Natural killer cell (primary cell): ENCODE measurements around the gene JOSD2. TPM values are rescaled to one million over a fixed set of nuclear protein-coding genes. Genes with fewer than 3 reads are reported as not detected.

ENCODE experiments used
- ATAC-seq, 3 donors: fragments of 150-1000 bp in 2 of 3; fragments of 200-7000 bp in 1 of 3; cut with Tn5 transposase; 1 replicate in 1 of 3; 2 replicates in 2 of 3; pipeline ENCODE4 v1.10.0; 2021; ENCODE audit warnings: mild to moderate bottlenecking in 2 of 3, moderate library complexity in 2 of 3
- DNase-seq, 2 donors: peaks; one replicate each; pipeline versions ENCODE4 v3.0.0 to v3.0.0-alpha.2; 2013 to 2021; ENCODE audit warnings: mixed read lengths in 1 of 2
- H3K27ac ChIP-seq: one replicate; pipeline ENCODE4 v1.5.1; 2013; ENCODE audit warnings: mild to moderate bottlenecking, low read length
- H3K27me3 ChIP-seq: one replicate; pipeline ENCODE4 v1.6.1; 2013; ENCODE audit warnings: low read length; ENCODE audit not compliant: control insufficient read depth, insufficient read depth
- H3K36me3 ChIP-seq: one replicate; pipeline ENCODE4 v1.6.1; 2013; ENCODE audit warnings: low read length; ENCODE audit not compliant: control insufficient read depth, insufficient read depth
- H3K4me1 ChIP-seq: one replicate; pipeline ENCODE4 v1.6.1; 2013; ENCODE audit warnings: low read length; ENCODE audit not compliant: control insufficient read depth, insufficient read depth
- H3K4me3 ChIP-seq: one replicate; pipeline ENCODE4 v1.5.1; 2013; ENCODE audit warnings: low read length
- H3K9me3 ChIP-seq: one replicate; pipeline ENCODE4 v1.6.1; 2013; ENCODE audit warnings: low read length; ENCODE audit not compliant: control insufficient read depth, insufficient read depth
- H3K27ac Mint-ChIP-seq, 2 donors: one replicate each; pipeline ENCODE4 v1.8.0; 2022; ENCODE audit warnings: mild to moderate bottlenecking in 2 of 2, mixed read lengths in 2 of 2, moderate library complexity in 1 of 2
- H3K27me3 Mint-ChIP-seq, 2 donors: one replicate each; pipeline ENCODE4 v1.8.0; 2022; ENCODE audit warnings: low read depth in 2 of 2, mixed read lengths in 2 of 2
- H3K36me3 Mint-ChIP-seq: one replicate; pipeline ENCODE4 v1.8.0; 2022; ENCODE audit warnings: mixed read lengths
- H3K4me1 Mint-ChIP-seq, 2 donors: one replicate each; pipeline ENCODE4 v1.8.0; 2022; ENCODE audit warnings: mixed read lengths in 2 of 2
- H3K4me3 Mint-ChIP-seq: one replicate; pipeline ENCODE4 v1.8.0; 2022; ENCODE audit warnings: mild to moderate bottlenecking, moderate library complexity, mixed read lengths
- H3K9me3 Mint-ChIP-seq, 2 donors: one replicate each; pipeline ENCODE4 v1.8.0; 2022; ENCODE audit warnings: mixed read lengths in 2 of 2
- WGBS: methylation state at CpG from one replicate; pipeline ENCODE4 v1.1.7; 2013; ENCODE audit warnings: missing lambda C conversion rate; ENCODE audit not compliant: insufficient coverage; 5-methylcytosine and 5-hydroxymethylcytosine counted together
- intact Hi-C: fragments of 100-400 bp; cut with micrococcal nuclease; formaldehyde crosslinking; loops from one replicate; pipeline ENCODE4 v1.14.2; 2022
- total RNA-seq, 4 donors: library from RNA; stranded (reverse); fragments of 120-200 nt in 1 of 4; gene quantifications; one replicate each; pipeline versions ENCODE4 v1.2.3 to v1.2.4, GENCODE V29; 2013 to 2022
- TF ChIP-seq, protein P1 (sequence below): fragments of 200-600 bp; IDR thresholded peaks from one replicate; pipeline ENCODE4 v1.8.0; 2022; ENCODE audit warnings: antibody characterized with exemption

JOSD2 gene
- total RNA-seq, 3 donors from 2014 or later (not counting 1 experiment from before 2014, with no cell fraction given): 18.8 to 22.0 (median 20.3) TPM

- WGBS: 86% methylated on average over 11 of the region's 11 CpGs
- intact Hi-C loops: no loop called here
- TF ChIP-seq, protein P1, sequence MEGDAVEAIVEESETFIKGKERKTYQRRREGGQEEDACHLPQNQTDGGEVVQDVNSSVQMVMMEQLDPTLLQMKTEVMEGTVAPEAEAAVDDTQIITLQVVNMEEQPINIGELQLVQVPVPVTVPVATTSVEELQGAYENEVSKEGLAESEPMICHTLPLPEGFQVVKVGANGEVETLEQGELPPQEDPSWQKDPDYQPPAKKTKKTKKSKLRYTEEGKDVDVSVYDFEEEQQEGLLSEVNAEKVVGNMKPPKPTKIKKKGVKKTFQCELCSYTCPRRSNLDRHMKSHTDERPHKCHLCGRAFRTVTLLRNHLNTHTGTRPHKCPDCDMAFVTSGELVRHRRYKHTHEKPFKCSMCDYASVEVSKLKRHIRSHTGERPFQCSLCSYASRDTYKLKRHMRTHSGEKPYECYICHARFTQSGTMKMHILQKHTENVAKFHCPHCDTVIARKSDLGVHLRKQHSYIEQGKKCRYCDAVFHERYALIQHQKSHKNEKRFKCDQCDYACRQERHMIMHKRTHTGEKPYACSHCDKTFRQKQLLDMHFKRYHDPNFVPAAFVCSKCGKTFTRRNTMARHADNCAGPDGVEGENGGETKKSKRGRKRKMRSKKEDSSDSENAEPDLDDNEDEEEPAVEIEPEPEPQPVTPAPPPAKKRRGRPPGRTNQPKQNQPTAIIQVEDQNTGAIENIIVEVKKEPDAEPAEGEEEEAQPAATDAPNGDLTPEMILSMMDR: no peak
These were observed 44.3 kb downstream of the JOSD2 start for GRCh38 chr19:50466706-50467039.

GRCh38 chr19:50465986-50466705 is 44.8 kb downstream of the JOSD2 start:
- Mint-ChIP-seq H3K4me3 (no peak overlapping the region), H3K36me3 (no peaks in the 10 kb centered on the region), H3K27me3 (peaks cover 0 to 15% of the 10 kb centered on the region in 2 donors), H3K9me3 (no peaks in the 10 kb centered on the region), H3K4me1 (peaks cover 0 to 4% of the 10 kb centered on the region in 2 donors), H3K27ac (no peak overlapping the region)
- H3K27me3 ChIP-seq: no peaks in the 10 kb centered on the region
- 71% methylated on average over 29 of the region's 29 CpGs for WGBS
- no peaks in the 10 kb centered on the region for H3K36me3 ChIP-seq
- no peak for ATAC-seq
- intact Hi-C loops: no loop called here
- H3K4me1 ChIP-seq: peaks cover 2% of the 10 kb centered on the region
- TF ChIP-seq, protein P1: no peak
- no peak for DNase-seq
- no peak overlapping the region for H3K27ac ChIP-seq
- H3K9me3 ChIP-seq: no peaks in the 10 kb centered on the region
- H3K4me3 ChIP-seq: no peak overlapping the region

More at GRCh38 chr19:50466706-50467039, 44.3 kb downstream of the JOSD2 start:
- H3K9me3 ChIP-seq: no peaks in the 10 kb centered on the region
- Mint-ChIP-seq H3K4me1 (no peaks in the 10 kb centered on the region), H3K36me3 (no peaks in the 10 kb centered on the region), H3K9me3 (no peaks in the 10 kb centered on the region), H3K27ac (no peak overlapping the region), H3K27me3 (peaks cover 0 to 12% of the 10 kb centered on the region in 2 donors), H3K4me3 (no peak overlapping the region)
- H3K36me3 ChIP-seq: no peaks in the 10 kb centered on the region
- no peak overlapping the region for H3K4me3 ChIP-seq
- no peaks in the 10 kb centered on the region for H3K4me1 ChIP-seq
- H3K27ac ChIP-seq: no peak overlapping the region
- no peak for DNase-seq
- no peak for ATAC-seq
- H3K27me3 ChIP-seq: no peaks in the 10 kb centered on the region

- H3K27ac ChIP-seq: no peak overlapping the region
- peaks cover 0 to 19% of the 10 kb centered on the region in 2 donors for H3K27me3 Mint-ChIP-seq
- peaks cover 8% of the 10 kb centered on the region for H3K4me1 ChIP-seq
- TF ChIP-seq, protein P1: no peak
- peaks cover 0 to 6% of the 10 kb centered on the region in 2 donors for H3K4me1 Mint-ChIP-seq
- 92% methylated on average over 13 of the region's 13 CpGs for WGBS
- H3K36me3 ChIP-seq: no peaks in the 10 kb centered on the region
- no peak overlapping the region for H3K4me3 ChIP-seq
- no peak overlapping the region for H3K27ac Mint-ChIP-seq
- no peaks in the 10 kb centered on the region for H3K9me3 Mint-ChIP-seq
- H3K4me3 Mint-ChIP-seq: no peak overlapping the region
- H3K36me3 Mint-ChIP-seq: no peaks in the 10 kb centered on the region
- no peaks in the 10 kb centered on the region for H3K27me3 ChIP-seq
- DNase-seq (no peak), ATAC-seq (no peak)
- no peaks in the 10 kb centered on the region for H3K9me3 ChIP-seq
- intact Hi-C loops: no loop called here
These were observed 46.0 kb downstream of the JOSD2 start for GRCh38 chr19:50465000-50465399.

DNA sequence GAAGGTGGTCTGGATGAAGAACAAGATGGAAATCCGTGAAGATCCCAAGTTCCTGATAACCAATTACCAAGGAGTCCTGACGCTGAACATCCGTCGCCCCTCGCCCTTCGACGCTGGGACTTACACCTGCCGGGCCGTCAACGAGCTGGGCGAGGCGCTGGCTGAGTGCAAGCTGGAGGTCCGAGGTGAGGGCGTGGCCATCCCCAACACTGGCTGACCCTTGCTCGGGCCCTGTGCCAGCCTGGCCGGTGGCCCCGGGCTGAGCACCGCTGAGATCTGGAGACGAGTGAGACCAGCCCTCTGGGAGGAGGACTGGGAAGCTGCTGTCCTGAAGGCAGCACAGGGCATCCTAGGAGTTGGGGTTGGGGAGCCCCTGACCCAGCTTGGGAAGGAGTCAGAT is 46.6 kb downstream of the JOSD2 start:
- Histone ChIP-seq H3K27me3 (no peaks in the 10 kb centered on the region), H3K36me3 (no peaks in the 10 kb centered on the region), H3K4me1 (peaks cover 11% of the 10 kb centered on the region), H3K9me3 (no peaks in the 10 kb centered on the region), H3K4me3 (no peak overlapping the region), H3K27ac (no peak overlapping the region)
- ATAC-seq: no peak
- WGBS: 85% methylated on average over 19 of the region's 19 CpGs
- H3K4me1 Mint-ChIP-seq: peaks cover 0 to 6% of the 10 kb centered on the region in 2 donors
- peaks cover 0 to 19% of the 10 kb centered on the region in 2 donors for H3K27me3 Mint-ChIP-seq
- TF ChIP-seq, protein P1: no peak
- H3K4me3 Mint-ChIP-seq: no peak overlapping the region
- H3K9me3 Mint-ChIP-seq: no peaks in the 10 kb centered on the region
- H3K36me3 Mint-ChIP-seq: no peaks in the 10 kb centered on the region
- H3K27ac Mint-ChIP-seq: no peak overlapping the region
- intact Hi-C loops: no loop called here
- DNase-seq: no peak
